Left colon (tissue), 2 donors: ENCODE results near the gene MRM2. TPM values are rescaled to one million over a fixed set of nuclear protein-coding genes. Genes with fewer than 3 reads are reported as not detected.

ENCODE experiments used
- ATAC-seq: fragments of 200-7000 bp; cut with Tn5 transposase; one replicate; pipeline ENCODE4 v1.9.1; 2020; ENCODE audit warnings: mild to moderate bottlenecking, moderate library complexity
- DNase-seq, 2 donors: peaks; one replicate each; pipeline ENCODE4 v3.0.0-alpha.2; 2020
- intact Hi-C, 2 donors: fragments of 100-400 bp; cut with DNase I in 1 of 2; cut with micrococcal nuclease in 1 of 2; formaldehyde crosslinking; loops; one replicate each; pipeline versions ENCODE4 v1.11.2 to v1.14.0; 2022; cut with DNase I, micrococcal nuclease
- microRNA-seq, 2 donors: library from miRNA; unstranded; fragments of <30 nt; microRNA quantifications; one replicate each; pipeline versions ENCODE4 v1.1.0 to v1.2.0, GENCODE V29; 2020
- total RNA-seq, 2 donors: library from RNA; stranded (reverse); fragmentation: NEBNext Ultra II Directional; extraction: Animal tissue kit (Norgen Biotek cat#: 25700); gene quantifications; one replicate each; pipeline ENCODE4 v1.2.1, GENCODE V29; 2021
- donor health status: DM: no; HTN: no; CAD: no.
- donor health status: DM: yes; HTN: yes; CAD: no.

MRM2 gene
- total RNA-seq, 2 donors from 2014 or later, result 15.0 to 15.6 TPM

GRCh38 chr7:2199956-2200583 is 41.9 kb downstream of the MRM2 start:
- ATAC-seq (no peak), DNase-seq (no peak)
- intact Hi-C loops, result no loop called here

GRCh38 chr7:2199528-2199927 is 42.5 kb downstream of the MRM2 start:
- intact Hi-C loops, result no loop called here
- no peak for DNase-seq
- ATAC-seq, result no peak

GRCh38 chr7:2198760-2199159 is 43.2 kb downstream of the MRM2 start:
- DNase-seq, result no peak
- intact Hi-C loops, result no loop called here
- ATAC-seq, result no peak

- intact Hi-C loops, result no loop called here
- ATAC-seq (no peak), DNase-seq (no peak)
These were observed 43.8 kb downstream of the MRM2 start for GRCh38 chr7:2198206-2198605.

- no peak for ATAC-seq
- DNase-seq, result no peak
- intact Hi-C loops, result no loop called here
These were observed 44.4 kb downstream of the MRM2 start for GRCh38 chr7:2197436-2198155.

- intact Hi-C loops, result no loop called here
- no peak for DNase-seq
- no peak for ATAC-seq
These were observed 45.3 kb downstream of the MRM2 start for GRCh38 chr7:2196381-2197378.

- intact Hi-C loops, result no loop called here
- DNase-seq, result no peak
- ATAC-seq, result no peak
These were observed 46.4 kb downstream of the MRM2 start for GRCh38 chr7:2195400-2196246.

- ATAC-seq (no peak), DNase-seq (no peak)
- intact Hi-C loops, result no loop called here
These were observed 48.3 kb downstream of the MRM2 start for GRCh38 chr7:2193575-2194305.

- no peak for DNase-seq
- intact Hi-C loops, result no loop called here
- ATAC-seq, result no peak
These were observed 49.0 kb downstream of the MRM2 start for GRCh38 chr7:2192831-2193534.

GRCh38 chr7:2191016-2191415 is 51.0 kb downstream of the MRM2 start:
- intact Hi-C loops, result no loop called here
- no peak for ATAC-seq
- DNase-seq, result no peak

GRCh38 chr7:2190531-2190930 is 51.5 kb downstream of the MRM2 start:
- DNase-seq (no peak), ATAC-seq (no peak)
- intact Hi-C loops, result no loop called here

- no peak for DNase-seq
- ATAC-seq, result no peak
- intact Hi-C loops, result no loop called here
These were observed 55.8 kb downstream of the MRM2 start for GRCh38 chr7:2186166-2186565.

GRCh38 chr7:2185715-2186114 is 56.3 kb downstream of the MRM2 start:
- no peak for ATAC-seq
- no peak for DNase-seq
- intact Hi-C loops, result no loop called here

Small RNAs within 50 kb of the gene (microRNA-seq; reads per million reads assigned to microRNA genes)
- gene MIR6836, result 0 to 2.7 reads per million in 2 donors

Other genes with a start within 250 kb of the MRM2 start
- 10 to 100 TPM; 22.1 to 28.2 TPM for gene MAD1L1, start 9.3 kb downstream of the MRM2 start, total RNA-seq
- 10 to 100 TPM in 1 of 2 donors, 1 to 10 TPM in 1; 8.1 to 10.3 TPM for gene NUDT1, start within 50 bp of the MRM2 start, total RNA-seq
- 10 to 100 TPM; 21.8 to 38.0 TPM for gene SNX8, start 72.2 kb upstream of the MRM2 start, total RNA-seq
- gene EIF3B, start 112.6 kb upstream of the MRM2 start, total RNA-seq, result 100 to 1,000 TPM in 1 of 2 donors, 10 to 100 TPM in 1; 90.4 to 105 TPM
- 10 to 100 TPM; 11.5 to 12.6 TPM for gene CHST12, start 161.4 kb upstream of the MRM2 start, total RNA-seq
- gene GRIFIN, start 234.2 kb upstream of the MRM2 start, total RNA-seq, result not detected